Caco-2 (cell line): ENCODE data around the gene DDX24. TPM values are rescaled to one million over a fixed set of nuclear protein-coding genes. Genes with fewer than 3 reads are reported as not detected.

ENCODE experiments used
- BruUV-seq: library from RNA; stranded (reverse); fragments of 400-500 nt; replicated peaks from 2 replicates; lab custom pipeline; 2021; lab: Mats Ljungman, UMichigan
- CTCF ChIA-PET: fragments of 300-600 bp; sonication (Branson Sonifier 250); formaldehyde crosslinking; loops from one replicate; lab custom pipeline; 2022; ENCODE audit warnings: antibody characterized with exemption; lab: Charles Lee
- POLR2A ChIA-PET: fragments of 300-600 bp; sonication (Branson Sonifier 250); formaldehyde crosslinking; loops from one replicate; lab custom pipeline; 2022; ENCODE audit warnings: antibody characterized with exemption; lab: Charles Lee
- DNase-seq, 2 experiments: peaks; one replicate each; pipeline versions ENCODE4 v3.0.0 to v3.0.0-alpha.2; 2020 to 2022
- H3K27me3 ChIP-seq: replicated peaks from 2 replicates; pipeline ENCODE4 v1.6.0; 2011; ENCODE audit warnings: low read length; ENCODE audit not compliant: control insufficient read depth, insufficient read depth
- H3K36me3 ChIP-seq: 2 replicates; pipeline ENCODE4 v1.5.1; 2011; ENCODE audit warnings: low read length; ENCODE audit not compliant: control insufficient read depth, insufficient read depth
- H3K4me1 ChIP-seq: fragments of 250-450 bp; sonication (Bioruptor Pico); 2 replicates; pipeline ENCODE4 v1.5.1; 2020; ENCODE audit warnings: mild to moderate bottlenecking
- H3K4me3 ChIP-seq: 2 replicates; pipeline ENCODE4 v1.5.1; 2011; ENCODE audit warnings: low read depth, mild to moderate bottlenecking, control low read depth, low read length
- H3K9me3 ChIP-seq: fragments of 250-450 bp; sonication (Bioruptor Pico); 2 replicates; pipeline ENCODE4 v1.5.1; 2020; ENCODE audit warnings: mild to moderate bottlenecking, moderate library complexity
- H3K27ac Mint-ChIP-seq: one replicate; pipeline ENCODE4 v1.8.0; 2022; ENCODE audit warnings: mixed read lengths; ENCODE audit not compliant: unreplicated experiment
- H3K27me3 Mint-ChIP-seq: one replicate; pipeline ENCODE4 v1.8.0; 2022; ENCODE audit warnings: mixed read lengths; ENCODE audit not compliant: insufficient read depth, unreplicated experiment
- H3K36me3 Mint-ChIP-seq: one replicate; pipeline ENCODE4 v1.8.0; 2022; ENCODE audit warnings: mild to moderate bottlenecking, mixed read lengths; ENCODE audit not compliant: insufficient read depth, unreplicated experiment
- H3K4me1 Mint-ChIP-seq: one replicate; pipeline ENCODE4 v1.8.0; 2022; ENCODE audit warnings: low read depth, mixed read lengths; ENCODE audit not compliant: unreplicated experiment
- H3K4me3 Mint-ChIP-seq: one replicate; pipeline ENCODE4 v1.8.0; 2022; ENCODE audit warnings: mild to moderate bottlenecking, moderate library complexity, mixed read lengths; ENCODE audit not compliant: unreplicated experiment
- H3K9me3 Mint-ChIP-seq: one replicate; pipeline ENCODE4 v1.8.0; 2022; ENCODE audit warnings: mixed read lengths; ENCODE audit not compliant: unreplicated experiment
- CTCF ChIP-seq, 2 experiments: fragments of 200-600 bp in 1 of 2; IDR thresholded peaks; 1 replicate in 1 of 2; 2 replicates in 1 of 2; pipeline versions ENCODE4 v1.5.1 to v1.8.0; 2011 to 2022; ENCODE audit warnings: antibody characterized with exemption in 1 of 2, control low read depth in 1 of 2, inconsistent platforms in 1 of 2, low read depth in 1 of 2, low read length in 1 of 2, mild to moderate bottlenecking in 1 of 2, moderate library complexity in 1 of 2; ENCODE audit not compliant: insufficient read depth in 1 of 2, severe bottlenecking in 1 of 2, unreplicated experiment in 1 of 2
- intact Hi-C: fragments of 100-400 bp; cut with micrococcal nuclease; formaldehyde crosslinking; loops from one replicate; pipeline ENCODE4 v1.10.0; 2022; ENCODE audit not compliant: unreplicated experiment
- total RNA-seq: library from RNA; stranded (reverse); gene quantifications from 2 replicates; pipeline ENCODE4 v1.2.3, GENCODE V29; 2022

Gene DDX24
- total RNA-seq, 1 experiment from 2014 or later = 131 TPM

DNA sequence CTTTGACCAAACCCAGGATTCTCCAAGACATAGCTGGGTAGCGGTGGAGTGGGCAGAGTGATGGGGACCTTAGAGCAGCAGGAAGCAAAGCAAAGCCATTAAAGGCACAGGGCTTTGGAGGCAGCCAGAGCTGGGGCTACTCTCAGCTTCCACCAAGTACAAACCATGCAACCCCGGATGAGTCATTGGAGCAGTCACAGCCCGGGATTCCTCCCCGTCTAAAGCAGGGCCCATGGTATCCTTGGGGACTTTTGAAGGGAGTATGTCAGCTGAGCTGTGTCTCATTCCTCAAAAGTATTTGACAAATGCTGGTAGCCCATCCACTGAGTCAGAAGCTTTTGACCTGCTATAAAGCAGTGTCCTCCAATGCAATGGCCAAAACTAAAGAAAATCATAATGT lies 19.8 kb upstream of the DDX24 start:
- DNase-seq = no peak
- H3K27ac Mint-ChIP-seq = no peak overlapping the region
- CTCF ChIA-PET = no interaction called here
- H3K36me3 Mint-ChIP-seq = peaks cover 4% of the 10 kb centered on the region
- TF ChIP-seq CTCF (IDR thresholded peaks at IDR 0.05; ENCODE audit: insufficient read depth in 1 of 2, low read depth in 1 of 2, low read length in 1 of 2, severe bottlenecking in 1 of 2, unreplicated experiment in 1 of 2) = no peak
- no peaks in the 10 kb centered on the region for H3K9me3 Mint-ChIP-seq
- H3K27me3 Mint-ChIP-seq = no peaks in the 10 kb centered on the region
- H3K4me1 Mint-ChIP-seq = no peaks in the 10 kb centered on the region
- H3K27me3 ChIP-seq = no peaks in the 10 kb centered on the region
- intact Hi-C loops = no loop called here
- POLR2A ChIA-PET = no interaction called here
- H3K36me3 ChIP-seq = no peaks in the 10 kb centered on the region
- H3K4me1 ChIP-seq = no peaks in the 10 kb centered on the region
- H3K4me3 ChIP-seq = no peak overlapping the region
- H3K9me3 ChIP-seq = no peaks in the 10 kb centered on the region
- H3K4me3 Mint-ChIP-seq = no peak overlapping the region
- no TSS peak for BruUV-seq

DNA sequence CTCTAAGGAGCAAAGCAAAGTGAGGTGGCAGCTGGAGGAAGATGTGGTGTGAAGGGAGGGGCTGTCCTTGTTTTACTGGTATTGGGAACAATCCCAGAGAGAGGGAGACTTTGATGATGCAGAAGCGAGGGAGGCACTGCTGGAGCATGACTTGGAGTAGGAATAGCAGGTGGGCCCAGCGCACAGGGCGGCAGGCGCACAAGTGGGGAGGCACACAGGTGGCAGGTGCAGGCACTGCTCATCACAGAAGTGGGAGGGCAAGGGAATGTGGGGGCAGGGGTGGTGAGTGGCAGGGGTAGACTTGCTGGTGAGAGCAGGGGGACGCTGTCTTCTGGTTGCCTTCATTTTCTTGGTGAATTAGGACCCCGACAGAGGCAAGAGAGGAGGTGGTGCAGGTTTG lies 18.0 kb upstream of the DDX24 start:
- no peaks in the 10 kb centered on the region for H3K9me3 ChIP-seq
- H3K27me3 ChIP-seq = no peaks in the 10 kb centered on the region
- TF ChIP-seq CTCF (IDR thresholded peaks at IDR 0.05; ENCODE audit: insufficient read depth in 1 of 2, low read depth in 1 of 2, low read length in 1 of 2, severe bottlenecking in 1 of 2, unreplicated experiment in 1 of 2) = no peak
- H3K27ac Mint-ChIP-seq = no peak overlapping the region
- H3K36me3 Mint-ChIP-seq = peaks cover 4% of the 10 kb centered on the region
- intact Hi-C loops = no loop called here
- ChIA-PET CTCF (interaction anchor here (0.7 kb wide), 1 partner anchor 39 kb away, joined by 4 read pairs; no protein-coding TSS in a partner anchor), POLR2A (no interaction called here)
- no peaks in the 10 kb centered on the region for H3K36me3 ChIP-seq
- BruUV-seq = no TSS peak
- H3K27me3 Mint-ChIP-seq = no peaks in the 10 kb centered on the region
- H3K4me1 Mint-ChIP-seq = no peaks in the 10 kb centered on the region
- no peak for DNase-seq
- H3K4me3 ChIP-seq = no peak overlapping the region
- no peak overlapping the region for H3K4me3 Mint-ChIP-seq
- no peaks in the 10 kb centered on the region for H3K9me3 Mint-ChIP-seq
- no peaks in the 10 kb centered on the region for H3K4me1 ChIP-seq

DNA sequence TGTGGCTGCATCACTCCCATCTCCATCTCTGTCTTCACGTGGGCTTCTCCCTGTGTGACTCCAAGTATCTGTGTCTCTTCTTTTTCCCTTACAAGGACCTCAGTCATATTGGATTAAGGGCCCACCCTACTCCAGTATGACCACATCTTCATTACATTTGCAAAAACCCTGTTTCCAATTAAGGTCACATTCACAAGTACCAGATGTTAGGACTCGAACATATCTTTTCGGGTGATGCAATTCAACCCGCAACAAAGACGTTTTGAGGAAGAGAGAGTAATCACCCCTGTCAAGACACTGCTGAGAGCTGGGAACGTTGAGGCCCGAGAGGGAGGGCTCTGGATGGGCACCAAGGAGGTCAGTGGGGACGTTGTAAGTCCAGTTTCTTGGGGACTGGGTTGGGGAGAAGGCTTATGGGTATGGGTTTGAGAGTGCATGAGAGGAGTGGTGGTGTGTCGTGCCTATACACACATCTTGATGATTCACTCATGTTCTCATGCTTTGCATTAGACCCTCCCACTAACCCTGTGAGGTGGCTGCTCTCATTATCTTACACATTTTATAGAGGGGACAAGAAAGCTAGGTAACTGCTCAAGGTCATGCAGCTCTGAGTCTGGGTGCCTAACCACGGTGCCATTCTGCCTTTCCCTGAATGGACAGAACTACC lies 17.5 kb upstream of the DDX24 start:
- H3K27me3 ChIP-seq = no peaks in the 10 kb centered on the region
- CTCF ChIA-PET = no interaction called here
- H3K4me3 ChIP-seq = no peak overlapping the region
- no peak for DNase-seq
- POLR2A ChIA-PET = no interaction called here
- Mint-ChIP-seq H3K4me3 (no peak overlapping the region), H3K36me3 (peaks cover 4% of the 10 kb centered on the region), H3K9me3 (no peaks in the 10 kb centered on the region), H3K27ac (no peak overlapping the region), H3K4me1 (no peaks in the 10 kb centered on the region), H3K27me3 (no peaks in the 10 kb centered on the region)
- no peaks in the 10 kb centered on the region for H3K4me1 ChIP-seq
- no TSS peak for BruUV-seq
- intact Hi-C loops = no loop called here
- TF ChIP-seq CTCF (IDR thresholded peaks at IDR 0.05; ENCODE audit: insufficient read depth in 1 of 2, low read depth in 1 of 2, low read length in 1 of 2, severe bottlenecking in 1 of 2, unreplicated experiment in 1 of 2) = no peak
- no peaks in the 10 kb centered on the region for H3K36me3 ChIP-seq
- no peaks in the 10 kb centered on the region for H3K9me3 ChIP-seq
